Activated T-helper 1 cell treated with anti-CD3 and anti-CD28 coated beads, Interleukin-12 subunit alpha, Interleukin-12 subunit beta, Interleukin-2, Interleukin-4 antibody, amounts not matched to agents 30 ng/mL and 10 ng/mL and 1 ng/mL, durations not matched to agents 14 hours and 24 hours and 36 hours (primary cell): ENCODE measurements around the gene ST3GAL3. TPM values are rescaled to one million over a fixed set of nuclear protein-coding genes. Genes with fewer than 3 reads are reported as not detected.

ENCODE experiments used
- DNase-seq: peaks from one replicate; pipeline ENCODE4 v3.0.0; 2021; ENCODE audit warnings: low spot score
- H3K27ac Mint-ChIP-seq: one replicate; pipeline ENCODE4 v1.8.0; 2021; ENCODE audit warnings: mild to moderate bottlenecking, mixed read lengths
- H3K27me3 Mint-ChIP-seq: one replicate; pipeline ENCODE4 v1.8.0; 2022; ENCODE audit warnings: mild to moderate bottlenecking, moderate library complexity, mixed read lengths; ENCODE audit not compliant: insufficient read depth
- H3K36me3 Mint-ChIP-seq: one replicate; pipeline ENCODE4 v1.8.0; 2021; ENCODE audit warnings: low read depth, mixed read lengths
- H3K4me1 Mint-ChIP-seq: one replicate; pipeline ENCODE4 v1.8.0; 2021; ENCODE audit warnings: low read depth, mixed read lengths
- H3K4me3 Mint-ChIP-seq: one replicate; pipeline ENCODE4 v1.8.0; 2021; ENCODE audit warnings: mild to moderate bottlenecking, moderate library complexity, mixed read lengths
- H3K9me3 Mint-ChIP-seq: one replicate; pipeline ENCODE4 v1.8.0; 2021; ENCODE audit warnings: mixed read lengths
- intact Hi-C: fragments of 100-400 bp; cut with micrococcal nuclease; formaldehyde crosslinking; loops from one replicate; pipeline ENCODE4 v1.15.1; 2024
- total RNA-seq: library from RNA; stranded (reverse); gene quantifications from 2 replicates; pipeline ENCODE4 v1.2.3, GENCODE V29; 2022

ST3GAL3 gene
- total RNA-seq, result 17.4 and 19.0 TPM in 2 replicates

- Mint-ChIP-seq H3K36me3 (peaks cover 29% of the 10 kb centered on the region), H3K27ac (peak within 1 kb of the TSS; percentile 83), H3K4me1 (peaks cover 46% of the 10 kb centered on the region), H3K9me3 (no peaks in the 10 kb centered on the region), H3K4me3 (peak within 1 kb of the TSS; percentile 92), H3K27me3 (no peaks in the 10 kb centered on the region)
- DNase-seq, result peak; percentile 91
- intact Hi-C loops, result loop anchor here (1.0 to 10.0 kb wide), 12 partner anchors 57 to 1280 kb away; partner anchors contain the start of genes ATP6V0B, CCDC24, EIF2B3 and ELOVL1
Observed at GRCh38 chr1:43707190-43708001, at the start of gene ST3GAL3. Gene ST3GAL3 (plus strand): TSS chr1:43707536. CDS start chr1:43736263, 28,727 bp downstream.

GRCh38 chr1:43659212-43660166, 47.8 kb upstream of the ST3GAL3 start:
- intact Hi-C loops, result loop anchor here (10.0 kb wide), 1 partner anchor 705 kb away; the partner anchor contains the start of gene SLC2A1

GRCh38 chr1:43660355-43660754, 47.0 kb upstream of the ST3GAL3 start:
- no peak overlapping the region for H3K27ac Mint-ChIP-seq
- peaks cover 8% of the 10 kb centered on the region for H3K4me1 Mint-ChIP-seq
- no peaks in the 10 kb centered on the region for H3K9me3 Mint-ChIP-seq
- no peak overlapping the region for H3K4me3 Mint-ChIP-seq
- peaks cover 55% of the 10 kb centered on the region for H3K36me3 Mint-ChIP-seq
- intact Hi-C loops, result no loop called here
- no peaks in the 10 kb centered on the region for H3K27me3 Mint-ChIP-seq
- no peak for DNase-seq

More at GRCh38 chr1:43659212-43660166, 47.8 kb upstream of the ST3GAL3 start:
- Mint-ChIP-seq H3K4me3 (no peak overlapping the region), H3K27ac (no peak overlapping the region), H3K36me3 (peaks cover 54% of the 10 kb centered on the region), H3K9me3 (no peaks in the 10 kb centered on the region), H3K4me1 (peaks cover 8% of the 10 kb centered on the region), H3K27me3 (no peaks in the 10 kb centered on the region)
- no peak for DNase-seq

GRCh38 chr1:43664369-43664768, 43.0 kb upstream of the ST3GAL3 start:
- Mint-ChIP-seq H3K4me1 (peaks cover 8% of the 10 kb centered on the region), H3K27me3 (no peaks in the 10 kb centered on the region), H3K36me3 (peaks cover 71% of the 10 kb centered on the region), H3K9me3 (no peaks in the 10 kb centered on the region), H3K4me3 (no peak overlapping the region), H3K27ac (peak overlapping the region; percentile 66)
- DNase-seq, result no peak
- intact Hi-C loops, result no loop called here

GRCh38 chr1:43666608-43667007, 40.7 kb upstream of the ST3GAL3 start:
- no peaks in the 10 kb centered on the region for H3K27me3 Mint-ChIP-seq
- intact Hi-C loops, result no loop called here
- H3K4me3 Mint-ChIP-seq, result no peak overlapping the region
- H3K4me1 Mint-ChIP-seq, result peaks cover 8% of the 10 kb centered on the region
- no peaks in the 10 kb centered on the region for H3K9me3 Mint-ChIP-seq
- H3K36me3 Mint-ChIP-seq, result peaks cover 71% of the 10 kb centered on the region
- no peak overlapping the region for H3K27ac Mint-ChIP-seq
- no peak for DNase-seq

- Mint-ChIP-seq H3K27ac (no peak overlapping the region), H3K36me3 (peaks cover 69% of the 10 kb centered on the region), H3K4me3 (no peak overlapping the region), H3K4me1 (peaks cover 5% of the 10 kb centered on the region), H3K9me3 (no peaks in the 10 kb centered on the region), H3K27me3 (no peaks in the 10 kb centered on the region)
- intact Hi-C loops, result no loop called here
- DNase-seq, result no peak
Observed at GRCh38 chr1:43668956-43669355, 38.4 kb upstream of the ST3GAL3 start.

GRCh38 chr1:43669878-43670277, 37.5 kb upstream of the ST3GAL3 start:
- H3K27ac Mint-ChIP-seq, result no peak overlapping the region
- no peak overlapping the region for H3K4me3 Mint-ChIP-seq
- no peaks in the 10 kb centered on the region for H3K27me3 Mint-ChIP-seq
- no peak for DNase-seq
- peaks cover 62% of the 10 kb centered on the region for H3K36me3 Mint-ChIP-seq
- H3K4me1 Mint-ChIP-seq, result no peaks in the 10 kb centered on the region
- no peaks in the 10 kb centered on the region for H3K9me3 Mint-ChIP-seq
- intact Hi-C loops, result no loop called here

- no peak overlapping the region for H3K27ac Mint-ChIP-seq
- no peaks in the 10 kb centered on the region for H3K27me3 Mint-ChIP-seq
- no peaks in the 10 kb centered on the region for H3K4me1 Mint-ChIP-seq
- peaks cover 60% of the 10 kb centered on the region for H3K36me3 Mint-ChIP-seq
- no peak for DNase-seq
- intact Hi-C loops, result no loop called here
- no peak overlapping the region for H3K4me3 Mint-ChIP-seq
- H3K9me3 Mint-ChIP-seq, result no peaks in the 10 kb centered on the region
Observed at GRCh38 chr1:43671193-43671592, 36.1 kb upstream of the ST3GAL3 start.

- Mint-ChIP-seq H3K27me3 (no peaks in the 10 kb centered on the region), H3K9me3 (no peaks in the 10 kb centered on the region), H3K27ac (no peak overlapping the region), H3K36me3 (peaks cover 55% of the 10 kb centered on the region), H3K4me1 (no peaks in the 10 kb centered on the region), H3K4me3 (no peak overlapping the region)
- intact Hi-C loops, result no loop called here
- DNase-seq, result no peak
Observed at GRCh38 chr1:43671626-43672330, 35.6 kb upstream of the ST3GAL3 start.

GRCh38 chr1:43673261-43673660, 34.1 kb upstream of the ST3GAL3 start:
- Mint-ChIP-seq H3K27ac (no peak overlapping the region), H3K27me3 (no peaks in the 10 kb centered on the region), H3K4me1 (no peaks in the 10 kb centered on the region), H3K36me3 (peaks cover 56% of the 10 kb centered on the region), H3K4me3 (no peak overlapping the region), H3K9me3 (no peaks in the 10 kb centered on the region)
- no peak for DNase-seq
- intact Hi-C loops, result no loop called here

- Mint-ChIP-seq H3K4me3 (no peak overlapping the region), H3K9me3 (no peaks in the 10 kb centered on the region), H3K4me1 (no peaks in the 10 kb centered on the region), H3K27me3 (no peaks in the 10 kb centered on the region), H3K27ac (peak overlapping the region; percentile 14), H3K36me3 (peaks cover 41% of the 10 kb centered on the region)
- DNase-seq, result no peak
- intact Hi-C loops, result no loop called here
Observed at GRCh38 chr1:43678940-43679339, 28.4 kb upstream of the ST3GAL3 start.

GRCh38 chr1:43683560-43683959, 23.8 kb upstream of the ST3GAL3 start:
- H3K4me3 Mint-ChIP-seq, result no peak overlapping the region
- intact Hi-C loops, result no loop called here
- peaks cover 47% of the 10 kb centered on the region for H3K36me3 Mint-ChIP-seq
- no peaks in the 10 kb centered on the region for H3K27me3 Mint-ChIP-seq
- no peaks in the 10 kb centered on the region for H3K9me3 Mint-ChIP-seq
- H3K4me1 Mint-ChIP-seq, result no peaks in the 10 kb centered on the region
- H3K27ac Mint-ChIP-seq, result peak overlapping the region; percentile 49
- DNase-seq, result no peak
